GM12878 (cell line): ENCODE measurements around the gene ACAP1. TPM values are rescaled to one million over a fixed set of nuclear protein-coding genes. Genes with fewer than 3 reads are reported as not detected.

Experiments
- ASH2L ChIP-seq: fragments of 300-600, 200-600 bp; sonication (generic); IDR thresholded peaks from 2 replicates; pipeline ENCODE4 v1.6.1; 2017; ENCODE audit warnings: low read depth, mild to moderate bottlenecking, borderline replicate concordance
- ATF2 ChIP-seq: IDR thresholded peaks from 2 replicates; pipeline ENCODE4 v1.6.1; 2012; ENCODE audit warnings: low read length, inconsistent platforms
- ATF3 ChIP-seq: IDR thresholded peaks from 2 replicates; pipeline ENCODE4 v1.6.1; 2011; ENCODE audit warnings: low read depth, mild to moderate bottlenecking, low read length, moderate library complexity, borderline replicate concordance; ENCODE audit errors: extremely low read depth
- CHD2 ChIP-seq: IDR thresholded peaks from 2 replicates; pipeline ENCODE4 v1.6.1; 2011; ENCODE audit warnings: low read depth, low read length, improper control_type of control experiment, borderline replicate concordance
- DPF2 ChIP-seq: fragments of 450-650 bp; IDR thresholded peaks from 2 replicates; pipeline ENCODE4 v1.6.1; 2017; ENCODE audit warnings: mild to moderate bottlenecking
- EED ChIP-seq: sonication (generic); IDR thresholded peaks from 2 replicates; pipeline ENCODE4 v1.6.1; 2016; ENCODE audit warnings: antibody characterized with exemption, low read depth
- EP300 ChIP-seq, 2 experiments: fragments of 150-350 bp in 1 of 2; IDR thresholded peaks; 2 replicates each; pipeline ENCODE4 v1.6.1; 2011 to 2012; ENCODE audit warnings: low read depth in 2 of 2, low read length in 2 of 2, borderline replicate concordance in 1 of 2, improper control_type of control experiment in 1 of 2, inconsistent platforms in 1 of 2; ENCODE audit not compliant: control insufficient read depth in 1 of 2
- GATAD2B ChIP-seq: fragments of 450-650 bp; conservative IDR thresholded peaks from 2 replicates; pipeline ENCODE4 v1.6.1; 2017; ENCODE audit warnings: low read depth, mild to moderate bottlenecking, moderate library complexity
- NFYA ChIP-seq: IDR thresholded peaks from 2 replicates; pipeline ENCODE4 v1.6.1; 2011; ENCODE audit warnings: low read depth, mild to moderate bottlenecking, low read length, improper control_type of control experiment, borderline replicate concordance
- PAX5 ChIP-seq: IDR thresholded peaks from 2 replicates; pipeline ENCODE4 v1.6.1; 2011; ENCODE audit warnings: low read depth, low read length, borderline replicate concordance
- PKNOX1 ChIP-seq: fragments of 450-650 bp; IDR thresholded peaks from 2 replicates; pipeline ENCODE4 v1.6.1; 2016; ENCODE audit warnings: mild to moderate bottlenecking
- RAD51 ChIP-seq: fragments of 450-650 bp; IDR thresholded peaks from 2 replicates; pipeline ENCODE4 v1.6.1; 2016; ENCODE audit warnings: moderate library complexity, mild to moderate bottlenecking, inconsistent platforms
- RELB ChIP-seq: fragments of 450-650 bp; IDR thresholded peaks from 2 replicates; pipeline ENCODE4 v1.6.1; 2017; ENCODE audit warnings: low read depth, mild to moderate bottlenecking, moderate library complexity
- SUPT20H ChIP-seq: IDR thresholded peaks from 2 replicates; pipeline ENCODE4 v1.6.1; 2011; ENCODE audit warnings: low read depth, mild to moderate bottlenecking, low read length, moderate library complexity, borderline replicate concordance; ENCODE audit not compliant: control insufficient read depth
- TBL1XR1 ChIP-seq: IDR thresholded peaks from 2 replicates; pipeline ENCODE4 v1.6.1; 2012; ENCODE audit warnings: low read depth, low read length, improper control_type of control experiment
- TCF12 ChIP-seq: IDR thresholded peaks from 2 replicates; pipeline ENCODE4 v1.6.1; 2011; ENCODE audit warnings: low read depth, mild to moderate bottlenecking, low read length
- TCF3 ChIP-seq: IDR thresholded peaks from 2 replicates; pipeline ENCODE4 v1.6.1; 2012; ENCODE audit warnings: low read depth, mild to moderate bottlenecking, low read length, borderline replicate concordance; ENCODE audit not compliant: insufficient read depth
- YBX1 ChIP-seq: fragments of 450-650 bp; IDR thresholded peaks from 2 replicates; pipeline ENCODE4 v1.6.1; 2016; ENCODE audit warnings: antibody characterized with exemption
- ZBTB4 ChIP-seq: fragments of 450-650 bp; formaldehyde crosslinking; IDR thresholded peaks from 2 replicates; pipeline ENCODE4 v1.4.0; 2022; ENCODE audit warnings: mild to moderate bottlenecking, moderate library complexity
- ZNF24 ChIP-seq: fragments of 450-650 bp; IDR thresholded peaks from 2 replicates; pipeline ENCODE4 v1.6.1; 2017; ENCODE audit warnings: antibody characterized with exemption, mild to moderate bottlenecking
- polyA plus RNA-seq, 11 experiments: library from polyadenylated mRNA; depleted of rRNA in 4 of 11; unstranded in 6 of 11; stranded (reverse) in 5 of 11; fragments of >200 nt; fragmentation: Nextera tagmentation in 4 of 11; fragmentation: Illumina TruSeq in 1 of 11; extraction: Ambion mirVana in 4 of 11; extraction: Trizol in 1 of 11; gene quantifications; 1 replicate in 1 of 11; 2 replicates in 10 of 11; pipeline versions ENCODE4 v1.2.1 to v1.2.3, GENCODE V29; 2011 to 2016; ENCODE audit warnings: inconsistent platforms in 2 of 11, missing spikeins in 2 of 11, low read depth in 1 of 11
- total RNA-seq, 4 experiments: library from RNA; depleted of rRNA in 3 of 4; stranded (reverse); fragments of >200 nt in 3 of 4; fragmentation: Illumina TruSeq in 1 of 4; extraction: Trizol in 1 of 4; gene quantifications; 2 replicates each; pipeline versions ENCODE4 v1.2.1 to v1.2.3, GENCODE V29; 2013 to 2021

The ACAP1 gene
- total and polyA plus RNA-seq, 10 of the 15 experiments (the other 5 are each of a cell fraction or from before 2014, with no cell fraction given) = 5.7 to 245 (median 118) TPM

- TF ChIP-seq SUPT20H (no peak), GATAD2B (peak; percentile 66), CHD2 (peak; percentile 16; the same call in 1 of the 2 replicates), ATF3 (no peak), EP300 (IDR thresholded peaks at IDR 0.05; ENCODE audit: borderline replicate concordance in 1 of 2, control insufficient read depth in 1 of 2, low read depth in 2 of 2, low read length in 2 of 2) (no peak), ASH2L (no peak), ZNF24 (no peak), RAD51 (no peak), TCF3 (no peak), PAX5 (no peak), ZBTB4 (CRISPR knock-in tag) (no peak), ATF2 (no peak), TCF12 (no peak), NFYA (no peak), TBL1XR1 (no peak), YBX1 (no peak), RELB (0 out of 2 replicates have a peak, but pooled peaks have one; percentile 14), DPF2 (peak; percentile 9; the same call in 1 of the 2 replicates), PKNOX1 (0 out of 2 replicates have a peak, but pooled peaks have one; percentile 29), EED (no peak)
Observed at GRCh38 chr17:7394452-7395191, 58.3 kb downstream of the ACAP1 start, which contains the start of gene PLSCR3 (continued).
